ENCODE results near the gene PTPRG. TPM values are rescaled to one million over a fixed set of nuclear protein-coding genes. Genes with fewer than 3 reads are reported as not detected.

Gene PTPRG
- total RNA-seq, 1 donor from 2014 or later: 39.6 TPM

- H3K27ac Mint-ChIP-seq (ENCODE audit: unreplicated experiment): no peak overlapping the region
Observed at GRCh38 chr3:61899700-61900462, 338.5 kb downstream of the PTPRG start.

GRCh38 chr3:61901496-61901895 lies 340.1 kb downstream of the PTPRG start:
- peaks cover 6% of the 10 kb centered on the region for H3K27me3 ChIP-seq (ENCODE audit: insufficient read depth, low read length)
- no peaks in the 10 kb centered on the region for H3K9me3 Mint-ChIP-seq (ENCODE audit: unreplicated experiment)
- H3K27ac ChIP-seq (ENCODE audit: low read depth, low read length): no peak overlapping the region
- no peaks in the 10 kb centered on the region for H3K79me2 ChIP-seq (ENCODE audit: insufficient read depth, low read length)
- DNase-seq (ENCODE audit: low read depth) (no peak), FAIRE-seq (no peak)
- no peaks in the 10 kb centered on the region for H3K36me3 ChIP-seq (ENCODE audit: insufficient read depth, low read length)
- H3K27ac Mint-ChIP-seq (ENCODE audit: unreplicated experiment): no peak overlapping the region
- H3K27me3 Mint-ChIP-seq (ENCODE audit: low read depth, unreplicated experiment): no peaks in the 10 kb centered on the region
- peaks cover 56% of the 10 kb centered on the region for H4K20me1 ChIP-seq (ENCODE audit: insufficient read depth, low read length)
- no peak overlapping the region for H3K4me3 Mint-ChIP-seq (ENCODE audit: unreplicated experiment)
- no peaks in the 10 kb centered on the region for H3K4me1 ChIP-seq (ENCODE audit: insufficient read depth, low read length)
- TF ChIP-seq CTCF (IDR thresholded peaks at IDR 0.05; ENCODE audit: insufficient read depth, low read depth, low read length) (no peak), EZH2 (IDR thresholded peaks at IDR 0.05; ENCODE audit: insufficient read depth, low read length) (no peak)
- H3K9ac ChIP-seq (ENCODE audit: low read length): no peak overlapping the region
- H3K9me3 ChIP-seq (ENCODE audit: insufficient read depth, low read depth, low read length): no peaks in the 10 kb centered on the region
- peaks cover 12% of the 10 kb centered on the region for H3K4me1 Mint-ChIP-seq (ENCODE audit: low read depth, unreplicated experiment)
- H3K4me2 ChIP-seq (ENCODE audit: low read length): no peak overlapping the region
- no peaks in the 10 kb centered on the region for H3K36me3 Mint-ChIP-seq (ENCODE audit: low read depth, unreplicated experiment)
- no peak overlapping the region for H2AFZ ChIP-seq (ENCODE audit: low read depth, low read length)
- H3K4me3 ChIP-seq (ENCODE audit: insufficient read depth, low read depth, low read length): no peak overlapping the region

More at GRCh38 chr3:61899700-61900462, 338.5 kb downstream of the PTPRG start:
- DNase-seq (ENCODE audit: low read depth): no peak
- Histone ChIP-seq H3K27ac (ENCODE audit: low read depth, low read length) (no peak overlapping the region), H4K20me1 (ENCODE audit: insufficient read depth, low read length) (peaks cover 64% of the 10 kb centered on the region), H3K79me2 (ENCODE audit: insufficient read depth, low read length) (no peaks in the 10 kb centered on the region), H3K36me3 (ENCODE audit: insufficient read depth, low read length) (no peaks in the 10 kb centered on the region), H3K4me3 (ENCODE audit: insufficient read depth, low read depth, low read length) (no peak overlapping the region), H3K27me3 (ENCODE audit: insufficient read depth, low read length) (peaks cover 6% of the 10 kb centered on the region), H3K9me3 (ENCODE audit: insufficient read depth, low read depth, low read length) (no peaks in the 10 kb centered on the region), H3K4me2 (ENCODE audit: low read length) (no peak overlapping the region), H3K4me1 (ENCODE audit: insufficient read depth, low read length) (peaks cover 1% of the 10 kb centered on the region), H2AFZ (ENCODE audit: low read depth, low read length) (no peak overlapping the region), H3K9ac (ENCODE audit: low read length) (no peak overlapping the region)
- no peak for FAIRE-seq
- Mint-ChIP-seq H3K27me3 (ENCODE audit: low read depth, unreplicated experiment) (no peaks in the 10 kb centered on the region), H3K4me1 (ENCODE audit: low read depth, unreplicated experiment) (peaks cover 18% of the 10 kb centered on the region), H3K4me3 (ENCODE audit: unreplicated experiment) (no peak overlapping the region), H3K36me3 (ENCODE audit: low read depth, unreplicated experiment) (no peaks in the 10 kb centered on the region), H3K9me3 (ENCODE audit: unreplicated experiment) (no peaks in the 10 kb centered on the region)
- no peak for TF ChIP-seq EZH2 (IDR thresholded peaks at IDR 0.05; ENCODE audit: insufficient read depth, low read length)
- TF ChIP-seq CTCF (IDR thresholded peaks at IDR 0.05; ENCODE audit: insufficient read depth, low read depth, low read length): no peak

DNA sequence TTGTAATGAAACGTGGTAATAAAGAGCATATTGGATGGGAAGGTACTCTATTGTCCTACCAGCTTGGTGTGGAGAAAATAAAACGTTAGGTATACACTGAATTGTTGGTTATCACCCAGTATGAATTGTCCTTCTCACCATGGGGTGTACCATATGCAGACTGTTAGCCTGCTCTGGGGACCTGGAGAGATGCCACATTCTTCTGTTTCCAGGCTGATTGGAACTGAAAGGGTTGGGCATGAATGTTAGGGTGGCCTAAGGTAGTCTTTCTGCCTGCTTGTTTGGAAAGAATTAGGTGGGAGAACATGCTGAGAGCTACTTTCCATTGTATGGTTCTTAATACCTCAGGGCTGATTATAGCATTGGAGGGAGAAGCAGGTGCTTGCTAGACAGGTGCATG lies 340.6 kb downstream of the PTPRG start:
- Histone ChIP-seq H2AFZ (ENCODE audit: low read depth, low read length) (no peak overlapping the region), H3K36me3 (ENCODE audit: insufficient read depth, low read length) (no peaks in the 10 kb centered on the region), H3K9me3 (ENCODE audit: insufficient read depth, low read depth, low read length) (no peaks in the 10 kb centered on the region), H3K4me2 (ENCODE audit: low read length) (no peak overlapping the region), H3K27me3 (ENCODE audit: insufficient read depth, low read length) (peaks cover 6% of the 10 kb centered on the region), H4K20me1 (ENCODE audit: insufficient read depth, low read length) (peaks cover 56% of the 10 kb centered on the region), H3K27ac (ENCODE audit: low read depth, low read length) (no peak overlapping the region), H3K9ac (ENCODE audit: low read length) (no peak overlapping the region), H3K4me1 (ENCODE audit: insufficient read depth, low read length) (no peaks in the 10 kb centered on the region), H3K4me3 (ENCODE audit: insufficient read depth, low read depth, low read length) (no peak overlapping the region), H3K79me2 (ENCODE audit: insufficient read depth, low read length) (no peaks in the 10 kb centered on the region)
- no peak for TF ChIP-seq CTCF (IDR thresholded peaks at IDR 0.05; ENCODE audit: insufficient read depth, low read depth, low read length)
- no peak for TF ChIP-seq EZH2 (IDR thresholded peaks at IDR 0.05; ENCODE audit: insufficient read depth, low read length)
- FAIRE-seq (no peak), DNase-seq (ENCODE audit: low read depth) (no peak)
- H3K4me3 Mint-ChIP-seq (ENCODE audit: unreplicated experiment): no peak overlapping the region
- H3K4me1 Mint-ChIP-seq (ENCODE audit: low read depth, unreplicated experiment): peaks cover 12% of the 10 kb centered on the region
- H3K36me3 Mint-ChIP-seq (ENCODE audit: low read depth, unreplicated experiment): no peaks in the 10 kb centered on the region
- no peaks in the 10 kb centered on the region for H3K27me3 Mint-ChIP-seq (ENCODE audit: low read depth, unreplicated experiment)
- no peaks in the 10 kb centered on the region for H3K9me3 Mint-ChIP-seq (ENCODE audit: unreplicated experiment)
- no peak overlapping the region for H3K27ac Mint-ChIP-seq (ENCODE audit: unreplicated experiment)
